ENCODE data around the gene CNIH1.
"Not testable (repeated sequence)": the region's sequence is repeated elsewhere in the genome, so short reads cannot be mapped to it uniquely, and the experiment has no call there.

The CNIH1 gene

DNA sequence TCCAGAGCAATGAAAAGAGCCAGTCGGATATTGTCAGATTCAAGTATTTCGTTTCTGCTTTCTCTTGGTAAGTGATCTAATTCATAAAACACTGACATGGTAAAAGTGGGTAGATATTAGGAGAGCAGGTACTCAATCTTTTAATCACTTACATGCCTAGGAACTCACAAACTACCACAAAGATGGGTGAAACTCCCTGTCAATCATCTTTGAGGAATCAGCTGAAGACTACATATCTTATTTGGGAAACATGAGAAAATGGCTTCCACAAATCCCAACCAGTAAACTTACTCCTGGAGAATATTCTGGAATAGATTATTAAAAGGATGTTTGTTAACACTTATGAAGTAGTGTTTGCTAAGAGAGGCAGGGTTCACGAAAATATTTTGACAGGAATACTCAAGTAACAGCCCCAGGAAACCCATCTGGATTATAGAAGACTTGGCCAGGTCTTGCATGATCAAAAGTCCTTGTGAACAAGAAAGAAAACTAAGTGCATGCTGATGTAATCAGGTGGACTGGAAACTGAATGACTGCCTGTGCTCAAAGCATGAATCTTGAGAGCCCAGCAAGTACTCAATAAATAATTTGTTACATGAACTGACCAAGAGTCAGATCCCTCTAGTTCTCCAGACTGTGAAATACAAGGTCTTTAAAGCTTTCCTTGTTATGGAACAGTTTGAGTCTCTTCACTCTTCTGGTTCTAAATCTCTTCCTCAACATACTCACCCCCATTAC is 15.5 kb downstream of the CNIH1 start:
- no peak for FAIRE-seq

DNA sequence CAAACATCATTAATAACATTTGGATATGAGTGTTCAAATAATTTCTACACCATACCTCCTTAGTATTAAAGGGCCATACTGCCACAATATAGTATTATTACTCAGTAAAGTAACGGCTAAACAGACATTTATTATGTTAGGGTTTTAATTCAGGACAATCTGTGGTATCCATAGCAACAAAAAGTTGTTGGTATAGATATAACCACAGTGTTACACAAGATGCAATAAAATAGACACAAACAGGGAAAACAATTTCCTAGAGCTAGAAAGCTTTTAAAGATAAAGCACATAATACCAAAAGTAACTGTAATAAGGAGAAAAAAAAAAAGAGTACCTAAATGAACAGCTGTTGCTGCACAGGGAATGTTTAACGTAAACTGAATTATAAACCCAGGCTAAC is 16.1 kb downstream of the CNIH1 start:
- no peak for FAIRE-seq

DNA sequence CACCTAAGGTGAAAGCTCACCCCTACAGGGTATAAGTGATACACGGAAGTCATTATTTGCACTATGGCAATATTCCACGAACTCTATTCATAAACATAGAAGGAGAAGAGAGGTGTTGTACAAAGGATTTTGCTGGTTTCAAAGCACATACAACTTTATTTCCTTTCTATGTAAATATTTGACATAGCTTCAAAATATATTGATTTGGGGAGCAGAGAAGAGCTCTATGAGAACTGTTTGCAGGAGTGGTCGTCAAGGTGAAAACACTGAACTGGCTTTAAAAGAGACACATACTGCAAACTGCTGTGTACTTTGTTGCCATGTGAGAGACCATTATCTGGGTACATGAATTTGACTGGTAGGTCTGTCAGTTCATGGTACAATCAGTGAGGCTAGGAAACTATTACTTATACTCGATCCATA is 16.7 kb downstream of the CNIH1 start:
- no peak for FAIRE-seq

DNA sequence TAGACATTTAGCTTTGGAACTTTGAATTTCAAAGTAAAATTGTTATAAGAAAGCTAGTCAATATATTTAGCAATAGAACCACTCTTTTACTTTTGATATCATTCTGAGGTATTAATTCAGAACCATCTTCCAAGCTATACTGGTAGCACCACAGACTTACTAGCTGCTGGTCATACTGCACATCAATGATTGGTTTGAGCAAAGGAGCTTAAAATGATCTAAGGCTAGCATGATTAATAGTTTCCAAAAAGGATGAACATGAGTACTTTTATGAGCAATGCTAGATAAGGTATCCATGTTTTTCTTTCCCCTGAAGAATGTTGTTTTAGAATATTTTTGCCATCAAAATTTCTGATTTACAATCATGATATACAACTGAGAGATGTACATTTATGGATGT is 17.2 kb downstream of the CNIH1 start:
- FAIRE-seq, result no peak

DNA sequence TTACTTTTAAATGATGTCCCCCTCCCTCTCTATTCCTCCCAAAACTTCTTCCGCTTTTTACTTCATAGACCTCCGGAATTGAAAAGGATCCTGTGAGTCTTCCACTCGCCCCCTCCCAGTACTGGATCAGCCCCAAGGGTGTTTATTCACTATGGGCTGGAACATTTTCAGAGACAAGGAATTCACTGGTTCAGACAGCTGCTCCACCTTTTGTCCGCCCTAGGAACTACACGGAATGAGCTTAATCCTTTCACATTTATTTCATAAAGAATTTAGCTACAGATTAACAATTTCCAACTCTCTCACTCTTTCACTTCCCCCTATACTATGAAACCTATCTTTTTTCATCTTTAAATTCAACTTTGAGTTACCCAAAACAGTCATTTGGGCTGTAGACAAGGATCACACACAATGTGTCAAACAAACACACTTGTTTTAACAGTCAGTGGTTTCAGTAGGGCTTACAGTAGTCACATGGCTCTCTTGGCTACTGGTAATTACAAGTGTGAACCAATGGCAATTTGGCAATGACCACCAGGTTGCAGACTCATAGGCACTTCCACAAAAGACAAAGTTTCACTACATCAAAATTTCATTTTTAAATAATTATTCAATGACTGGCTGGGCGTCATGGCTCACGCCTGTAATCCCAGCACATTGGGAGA is 20.6 kb downstream of the CNIH1 start:
- FAIRE-seq, result no peak

DNA sequence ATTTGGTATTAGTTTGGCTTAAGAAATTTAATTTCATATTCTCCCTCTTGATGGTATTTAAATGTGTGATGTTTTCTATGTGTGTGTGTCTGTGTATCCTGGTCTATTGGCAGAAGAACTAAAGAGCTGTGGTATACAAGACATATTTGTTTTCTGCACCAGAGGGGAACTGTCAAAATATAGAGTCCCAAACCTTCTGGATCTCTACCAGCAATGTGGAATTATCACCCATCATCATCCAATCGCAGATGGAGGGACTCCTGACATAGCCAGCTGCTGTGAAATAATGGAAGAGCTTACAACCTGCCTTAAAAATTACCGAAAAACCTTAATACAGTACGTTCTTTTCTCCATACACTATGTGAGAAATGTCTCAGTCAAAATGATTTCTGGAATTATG is 29.8 kb downstream of the CNIH1 start:
- no peak for FAIRE-seq

DNA sequence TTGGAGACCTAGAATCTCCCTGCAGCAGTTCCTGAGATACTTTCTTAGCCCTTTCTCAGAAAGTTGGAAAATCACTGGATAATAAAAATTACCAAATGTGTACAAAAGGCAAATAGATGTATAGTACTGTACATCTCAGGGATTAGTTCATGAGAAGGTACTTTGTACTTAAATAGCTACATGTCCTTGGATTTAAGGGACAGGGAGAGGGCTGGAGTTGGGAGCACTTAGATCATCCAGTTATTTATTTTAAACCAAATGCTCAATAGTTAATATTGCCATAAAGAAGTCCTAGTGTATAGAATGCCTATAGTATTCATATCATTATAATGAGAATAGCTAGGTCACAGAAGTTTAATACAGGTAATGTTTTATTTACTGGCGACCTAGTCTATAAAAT is 31.0 kb downstream of the CNIH1 start:
- no peak for FAIRE-seq

DNA sequence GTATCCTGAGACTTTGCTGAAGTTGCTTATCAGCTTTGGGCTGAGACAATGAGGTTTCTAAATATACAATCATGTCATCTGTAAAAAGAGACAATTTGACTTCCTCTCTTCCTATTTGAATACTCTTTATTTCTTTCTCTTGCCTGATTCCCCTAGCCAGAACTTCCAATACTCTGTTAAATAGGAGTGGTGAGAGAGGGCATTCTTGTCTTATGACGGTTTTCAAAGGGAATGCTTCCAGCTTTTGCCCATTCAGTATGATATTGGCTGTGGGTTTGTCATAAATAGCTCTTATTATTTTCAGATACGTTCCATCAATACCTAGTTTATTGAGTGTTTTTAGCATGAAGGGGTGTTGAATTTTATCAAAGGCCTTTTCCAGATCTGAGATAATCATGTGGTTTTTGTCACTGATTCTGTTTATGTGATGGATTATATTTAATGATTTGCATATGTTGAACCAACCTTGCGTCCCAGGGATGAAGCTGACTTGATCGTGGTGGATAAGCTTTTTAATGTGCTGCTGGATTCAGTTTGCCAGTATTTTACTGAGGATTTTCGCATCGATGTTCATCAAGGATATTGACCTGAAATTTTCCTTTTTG is 37.7 kb downstream of the CNIH1 start:
- FAIRE-seq, result not testable (repeated sequence)

DNA sequence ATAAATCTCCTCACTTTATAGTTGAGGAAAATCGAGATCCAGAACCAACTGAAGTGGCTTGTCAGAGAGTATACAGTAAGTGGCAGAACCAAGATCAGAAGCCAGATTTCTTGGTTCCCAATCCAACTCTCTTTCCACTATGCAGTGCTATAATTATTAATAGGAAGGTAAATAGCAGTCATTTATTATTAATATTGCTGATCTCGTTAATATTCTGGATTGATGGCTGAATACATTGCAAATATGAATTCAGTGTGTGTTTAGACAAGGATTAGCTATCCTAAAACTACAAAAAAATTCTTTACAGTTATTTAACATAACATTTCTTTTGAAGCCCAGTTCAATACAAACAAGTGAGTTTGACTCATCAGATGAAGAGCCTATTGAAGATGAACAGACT is 41.6 kb downstream of the CNIH1 start:
- no peak for FAIRE-seq

DNA sequence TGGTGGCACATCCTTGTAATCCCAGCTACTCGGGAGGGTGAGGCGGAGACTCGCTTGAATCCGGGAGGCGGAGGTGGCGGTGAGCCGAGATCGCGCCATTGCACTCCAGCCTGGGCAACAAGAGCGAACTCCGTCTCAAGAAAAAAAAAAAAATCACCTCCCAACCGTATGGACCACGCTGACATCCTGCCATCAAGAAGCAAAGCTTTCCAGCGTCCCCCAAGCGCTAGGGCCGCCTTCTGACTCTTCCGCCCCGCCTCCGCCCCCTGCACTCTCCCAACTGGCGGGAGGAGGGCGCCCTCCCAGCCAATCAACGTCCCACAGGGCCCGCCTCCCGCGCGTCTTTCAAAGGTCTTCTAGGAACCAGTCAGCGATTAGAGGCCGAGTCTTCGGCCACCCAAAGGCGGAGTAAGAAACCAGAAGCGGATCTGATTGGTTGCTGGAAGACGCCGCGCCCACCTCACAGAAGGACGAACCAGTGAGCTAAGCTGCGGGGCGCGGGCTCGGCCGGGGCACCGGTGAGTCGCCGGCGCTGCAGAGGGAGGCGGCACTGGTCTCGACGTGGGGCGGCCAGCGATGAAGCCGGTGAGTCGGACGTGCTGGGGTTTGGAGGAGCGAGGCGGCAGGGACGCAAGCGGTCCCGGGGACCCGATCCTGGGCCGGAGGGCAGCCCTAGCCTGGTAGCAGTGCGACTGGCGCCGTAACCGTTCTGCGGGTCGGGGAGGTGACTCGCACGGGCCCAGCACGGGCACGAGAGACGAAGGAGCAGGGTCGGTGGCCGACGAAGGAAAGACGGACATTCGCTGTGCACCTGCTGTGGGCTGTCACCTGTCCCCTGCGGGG is 44.5 kb downstream of the CNIH1 start, which contains the start of gene CDKN3:
CDKN3 (plus strand) TSS at position 515 of the 843 bp plus-strand sequence; CDS start at position 577, 62 bp downstream.
- FAIRE-seq, result peak; percentile 98

DNA sequence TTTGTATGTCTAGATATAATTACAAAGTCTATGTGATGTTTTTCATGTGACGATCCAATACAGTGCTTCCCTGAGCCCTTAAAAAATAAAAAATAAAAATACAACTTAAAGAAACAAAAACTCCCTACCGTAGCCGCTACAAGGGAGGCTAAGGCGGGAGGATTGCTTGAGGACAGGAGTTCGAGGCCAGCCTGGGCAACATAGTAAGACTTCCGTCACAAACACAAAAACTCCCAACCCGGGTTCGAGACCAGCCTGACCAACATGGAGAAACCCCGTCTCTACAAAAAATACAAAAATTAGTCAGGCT is 45.0 kb downstream of the CNIH1 start:
- FAIRE-seq, result no peak

DNA sequence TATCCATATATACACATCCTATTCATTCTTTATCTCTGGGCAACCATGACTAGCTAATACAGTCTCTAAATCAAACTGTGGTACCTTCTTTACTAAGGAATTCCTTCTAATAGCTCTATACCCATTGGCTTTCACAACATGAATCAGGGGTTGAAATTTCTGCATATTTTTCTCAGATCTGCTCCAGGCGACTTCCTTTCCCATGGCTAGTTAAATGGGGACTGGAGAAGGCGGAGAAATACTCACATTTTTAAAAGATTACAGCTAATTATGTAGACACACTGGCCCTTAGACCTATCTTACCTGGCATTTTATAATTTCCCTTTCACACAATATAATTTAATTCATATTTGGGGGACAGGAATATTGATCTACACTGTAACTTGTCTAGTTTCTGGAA is 45.5 kb downstream of the CNIH1 start:
- FAIRE-seq, result no peak

DNA sequence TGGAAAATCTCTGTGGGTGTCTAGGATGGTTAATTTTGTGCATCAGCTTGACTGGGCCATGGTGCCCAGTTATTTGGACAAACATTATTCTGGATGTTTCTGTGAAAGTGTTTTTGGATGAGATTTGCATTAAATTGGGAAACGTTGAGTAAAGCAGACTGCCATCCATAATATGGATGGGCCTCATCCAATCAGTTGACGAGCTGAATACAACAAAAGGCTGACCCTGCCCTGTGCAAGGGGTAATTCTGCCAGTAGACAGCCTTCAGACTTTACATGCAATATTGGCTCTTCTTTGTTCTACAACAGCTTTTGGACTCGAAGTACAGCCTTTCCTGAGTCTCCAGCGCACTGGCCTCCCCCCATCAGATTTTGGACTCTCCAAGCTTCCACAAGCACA is 45.9 kb downstream of the CNIH1 start:
- FAIRE-seq, result no peak

DNA sequence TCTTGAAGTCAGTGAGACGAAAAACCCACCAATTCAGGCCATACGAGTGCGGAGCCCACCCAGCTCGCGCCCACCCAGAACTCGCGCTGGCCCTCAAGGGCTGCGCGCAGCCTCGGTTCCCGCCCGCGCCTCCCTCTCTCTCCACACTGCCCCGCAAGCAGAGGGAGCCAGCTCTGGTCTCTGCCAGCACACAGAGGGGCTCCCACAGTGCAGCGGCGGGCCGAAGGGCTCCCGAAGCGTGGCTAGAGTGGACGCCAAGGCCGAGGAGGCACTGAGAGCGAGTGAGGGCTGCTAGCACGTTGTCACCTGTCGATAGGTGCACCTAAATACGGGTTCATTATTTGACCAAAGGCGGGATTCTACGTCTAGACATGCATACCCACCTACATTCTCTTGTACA is 46.6 kb downstream of the CNIH1 start:
- FAIRE-seq, result no peak

DNA sequence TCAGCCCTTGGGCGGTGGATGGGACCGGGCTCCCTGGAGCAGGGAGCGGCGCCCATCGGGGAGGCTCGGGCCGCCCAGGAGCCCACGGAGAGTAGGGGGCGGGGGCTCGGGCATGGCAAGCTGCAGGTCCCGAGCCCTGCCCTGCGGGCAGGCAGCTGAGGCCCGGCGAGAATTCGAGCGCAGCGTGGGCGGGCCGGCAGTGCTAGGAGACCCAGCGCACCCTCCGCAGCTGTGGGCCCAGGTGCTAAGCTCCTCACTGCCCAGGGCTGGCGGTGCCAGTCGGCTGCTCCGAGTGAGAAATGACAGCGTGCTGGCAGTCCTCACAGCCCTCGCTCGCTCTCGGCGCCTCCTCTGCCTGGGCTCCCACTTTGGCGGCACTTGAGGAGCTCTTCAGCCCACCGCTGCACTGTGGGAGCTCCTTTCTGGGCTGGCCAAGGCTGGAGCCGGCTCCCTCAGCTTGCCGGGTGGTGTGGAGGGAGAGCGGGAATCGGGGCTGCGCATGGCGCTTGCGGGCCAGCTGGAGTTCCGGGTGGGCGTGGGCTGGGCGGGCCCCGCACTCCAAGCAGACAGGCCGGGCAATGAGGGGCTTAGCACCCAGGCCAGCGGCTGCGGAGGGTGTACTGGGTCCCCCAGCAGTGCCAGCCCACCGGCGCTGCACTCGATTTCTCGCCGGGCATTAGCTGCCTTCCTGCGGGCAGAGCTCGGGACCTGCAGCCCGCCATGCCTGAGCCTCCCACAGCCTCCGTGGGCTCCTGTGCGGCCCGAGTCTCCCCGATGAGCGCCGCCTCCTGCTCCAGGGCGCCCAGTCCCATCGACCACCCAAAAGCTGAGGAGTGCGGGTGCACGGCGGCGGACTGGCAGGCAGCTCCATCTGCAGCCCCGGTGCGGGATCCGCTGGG is 47.9 kb downstream of the CNIH1 start:
- not testable (repeated sequence) for FAIRE-seq

DNA sequence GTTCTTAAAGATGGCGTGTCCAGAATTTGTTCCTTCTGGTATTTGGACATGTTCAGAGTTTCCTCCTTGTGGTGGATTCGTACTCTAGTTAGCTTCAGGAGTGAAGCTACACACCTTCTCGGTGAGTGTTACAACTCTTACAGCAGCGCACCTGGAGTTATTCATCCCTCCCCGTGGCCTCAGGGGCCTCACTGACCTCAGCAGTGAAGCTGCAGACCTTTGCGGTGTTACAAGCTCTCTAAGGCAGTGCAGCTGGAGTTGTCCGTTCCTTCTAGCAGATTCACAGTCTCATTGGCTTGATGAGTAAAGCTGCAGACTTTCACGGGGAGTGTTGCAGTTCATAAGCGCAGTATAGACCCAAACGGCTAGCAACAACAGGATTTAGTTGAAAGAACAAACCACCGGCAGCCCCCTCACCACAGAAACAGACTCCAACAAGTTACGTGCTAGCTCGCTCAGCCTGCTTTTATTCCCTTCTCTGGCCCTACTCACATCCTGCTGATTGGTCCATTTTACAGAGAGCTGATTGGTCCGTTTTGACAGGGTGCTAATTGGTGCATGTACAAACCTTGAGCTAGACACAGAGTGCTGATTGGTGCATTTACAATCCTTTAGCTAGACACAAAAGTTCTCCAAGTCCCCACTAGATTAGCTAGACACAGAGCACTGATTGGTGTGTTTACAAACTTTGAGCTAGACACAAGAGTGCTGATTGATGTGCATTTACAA is 48.9 kb downstream of the CNIH1 start:
- FAIRE-seq, result no peak

DNA sequence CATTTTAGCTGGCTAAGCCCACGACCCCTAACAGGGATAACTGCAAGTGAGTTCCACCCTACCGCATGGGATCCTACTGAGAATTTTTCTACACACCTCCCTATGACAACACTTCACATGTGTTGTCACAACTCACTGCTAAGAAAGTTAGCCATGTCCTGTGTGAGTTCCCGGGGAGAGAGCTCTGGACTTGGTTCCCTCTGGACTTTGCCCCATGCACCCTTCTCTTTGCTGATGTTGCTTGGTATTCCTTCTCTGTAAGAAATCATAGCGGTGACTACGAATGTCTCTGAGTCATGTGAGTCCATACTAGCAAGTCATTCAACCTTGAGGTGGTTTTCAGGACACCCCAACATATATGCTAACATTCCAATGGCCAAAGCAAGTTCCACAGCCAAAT is 53.8 kb downstream of the CNIH1 start:
- no peak for FAIRE-seq

DNA sequence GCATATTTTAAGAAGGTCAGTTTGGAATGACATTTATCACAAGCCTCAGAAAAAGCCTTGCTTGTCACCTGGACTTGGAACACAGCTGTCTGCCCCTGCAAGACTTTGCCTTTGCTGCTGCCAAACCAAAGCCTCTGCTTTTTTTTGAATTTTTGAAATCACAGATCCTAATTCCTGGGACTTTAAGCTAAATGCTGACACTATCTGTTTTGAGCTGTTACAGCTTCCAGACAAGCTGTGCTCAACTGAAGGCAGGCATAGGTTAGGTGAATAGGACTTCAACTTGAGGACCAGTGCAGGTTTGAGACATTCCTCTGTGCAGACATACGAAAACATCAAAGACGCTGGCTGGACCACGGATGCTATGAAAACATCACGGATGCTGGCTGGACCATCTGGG is 55.6 kb downstream of the CNIH1 start:
- FAIRE-seq, result no peak

DNA sequence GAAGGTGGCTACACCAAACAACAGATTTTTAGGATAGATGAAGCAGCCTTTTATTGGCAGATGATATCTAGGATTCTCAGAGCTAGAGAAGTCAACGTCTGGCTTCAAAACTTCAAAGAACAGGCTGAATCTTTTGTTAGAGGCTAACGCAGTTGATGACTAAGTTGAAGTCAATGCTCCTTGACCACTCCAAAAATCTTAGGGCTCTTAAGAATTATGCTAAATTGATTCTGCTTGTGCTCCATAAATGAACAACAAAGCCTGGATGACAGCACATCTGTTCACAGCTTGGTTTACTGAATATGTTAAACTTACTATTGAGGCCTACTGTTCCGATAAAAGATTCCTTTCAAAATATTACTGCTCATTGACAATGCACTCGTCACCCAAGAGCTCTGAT is 57.3 kb downstream of the CNIH1 start:
- FAIRE-seq, result no peak

DNA sequence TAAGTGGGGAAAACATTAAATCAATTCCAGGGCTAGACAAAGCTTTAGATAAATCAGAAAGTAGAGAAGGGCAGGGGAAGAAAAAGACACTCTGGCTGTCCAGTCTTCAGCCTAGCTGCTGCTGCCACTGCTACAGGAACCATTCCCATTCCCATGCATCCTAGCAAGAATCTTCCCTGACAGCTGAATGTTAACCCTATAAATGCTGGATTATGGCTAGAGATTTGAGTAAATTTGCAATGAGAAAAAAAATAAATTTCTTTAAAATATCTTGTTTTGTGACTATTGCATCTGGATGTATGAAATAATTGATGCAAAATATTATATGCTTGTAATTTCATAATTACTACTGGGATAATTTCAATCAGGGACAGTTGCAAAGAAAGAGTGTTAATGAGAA is 59.4 kb downstream of the CNIH1 start:
- FAIRE-seq, result no peak

DNA sequence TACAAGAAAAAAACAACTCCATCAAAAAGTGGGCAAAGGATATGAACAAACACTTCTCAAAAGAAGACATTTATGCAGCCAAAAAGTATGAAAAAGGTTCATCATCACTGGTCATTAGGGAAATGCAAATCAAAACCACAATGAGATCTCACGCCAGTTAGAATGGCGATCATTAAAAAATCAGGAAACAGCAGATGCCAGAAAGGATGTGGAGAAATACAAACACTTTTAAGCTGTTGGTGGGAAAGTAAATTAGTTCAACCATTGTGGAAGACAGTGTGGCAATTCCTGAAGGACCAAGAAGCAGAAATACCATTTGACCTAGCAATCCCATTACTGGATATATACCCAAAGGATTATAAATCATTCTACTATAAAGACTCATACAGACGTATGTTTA is 60.6 kb downstream of the CNIH1 start:
- not testable (repeated sequence) for FAIRE-seq

DNA sequence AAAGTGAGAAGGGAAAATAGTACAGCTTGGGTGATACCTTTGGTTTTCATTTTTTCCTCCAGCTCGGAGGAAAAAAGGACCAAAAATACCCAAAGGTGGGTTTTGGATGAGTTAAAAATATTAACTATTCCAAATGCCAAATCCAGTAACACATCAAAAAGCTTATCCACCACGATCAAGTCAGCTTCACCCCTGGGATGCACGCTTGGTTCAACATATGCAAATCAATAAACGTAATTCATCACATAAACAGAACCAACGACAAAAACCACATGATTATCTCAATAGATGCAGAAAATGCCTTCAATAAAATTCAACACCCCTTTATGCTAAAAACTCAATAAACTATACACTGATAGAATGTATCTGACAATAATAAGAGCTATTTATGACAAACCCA is 62.3 kb downstream of the CNIH1 start:
- not testable (repeated sequence) for FAIRE-seq
